HFFc6 (cell line): ENCODE measurements around the gene NUB1. TPM values are rescaled to one million over a fixed set of nuclear protein-coding genes. Genes with fewer than 3 reads are reported as not detected.

ENCODE experiments used
- DNase-seq: peaks from one replicate; pipeline ENCODE4 v3.0.0-alpha.2; 2018
- H3K27ac Mint-ChIP-seq: 2 replicates; pipeline ENCODE4 v1.8.0; 2020; ENCODE audit warnings: mild to moderate bottlenecking, mixed read lengths
- H3K27me3 Mint-ChIP-seq: 2 replicates; pipeline ENCODE4 v1.8.0; 2021; ENCODE audit warnings: mild to moderate bottlenecking, moderate library complexity, mixed read lengths; ENCODE audit not compliant: insufficient read depth
- H3K36me3 Mint-ChIP-seq: 2 replicates; pipeline ENCODE4 v1.8.0; 2021; ENCODE audit warnings: low read depth, mixed read lengths
- H3K4me1 Mint-ChIP-seq: 2 replicates; pipeline ENCODE4 v1.8.0; 2020; ENCODE audit warnings: low read depth, mixed read lengths
- H3K4me3 Mint-ChIP-seq: 2 replicates; pipeline ENCODE4 v1.8.0; 2020; ENCODE audit warnings: mild to moderate bottlenecking, moderate library complexity, mixed read lengths
- H3K9me3 Mint-ChIP-seq: 2 replicates; pipeline ENCODE4 v1.8.0; 2020; ENCODE audit warnings: mild to moderate bottlenecking, mixed read lengths
- total RNA-seq, 6 experiments: library from RNA; stranded (reverse); fragmentation: NEBNext Ultra II Directional; extraction: Animal tissue kit (Norgen Biotek cat#: 25700); gene quantifications; 2 replicates in 1 of 6; 3 replicates in 5 of 6; pipeline ENCODE4 v1.2.3, GENCODE V29; 2021
- TF ChIP-seq, protein P1 (sequence below): fragments of 200-600 bp; sonication (generic); IDR thresholded peaks from 2 replicates; pipeline ENCODE4 v1.5.0; 2021; ENCODE audit warnings: antibody characterized with exemption, mild to moderate bottlenecking

NUB1 gene
- total RNA-seq, 6 experiments from 2014 or later: 30.6 to 37.8 (median 34.8) TPM

DNA sequence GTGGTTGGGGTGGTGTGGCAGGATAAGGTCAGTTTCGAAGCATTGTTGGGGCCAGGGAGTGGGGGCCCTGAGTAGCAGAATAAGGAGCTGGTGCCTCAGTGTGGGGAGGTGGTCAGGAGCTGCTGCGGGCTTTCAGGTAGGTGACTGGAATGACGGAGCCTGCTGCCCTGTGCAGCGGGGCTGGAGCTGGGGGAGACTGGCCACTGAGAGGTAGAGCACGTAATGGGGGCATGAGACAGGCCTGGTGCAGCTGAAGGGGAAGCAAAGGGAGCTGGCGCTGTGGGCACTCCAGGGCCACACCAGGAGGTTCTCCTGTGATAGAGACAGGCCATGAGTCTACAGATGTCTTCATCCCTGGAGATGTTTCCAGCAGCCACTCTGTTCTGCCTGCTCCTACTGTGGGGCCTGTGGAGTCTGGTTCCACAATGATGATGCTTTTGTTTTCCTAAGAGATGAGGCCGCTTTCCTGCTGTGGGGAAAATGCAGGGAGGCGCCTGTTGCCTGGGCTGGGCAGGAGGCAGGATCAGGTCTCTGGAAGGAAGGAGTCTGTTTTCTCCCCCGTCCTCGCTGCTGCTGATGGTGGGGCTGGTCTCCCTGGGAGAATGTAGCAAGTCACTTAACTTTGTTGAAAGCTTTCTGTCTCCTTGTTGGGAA lies 31.1 kb downstream of the NUB1 start:
- TF ChIP-seq, protein P1, sequence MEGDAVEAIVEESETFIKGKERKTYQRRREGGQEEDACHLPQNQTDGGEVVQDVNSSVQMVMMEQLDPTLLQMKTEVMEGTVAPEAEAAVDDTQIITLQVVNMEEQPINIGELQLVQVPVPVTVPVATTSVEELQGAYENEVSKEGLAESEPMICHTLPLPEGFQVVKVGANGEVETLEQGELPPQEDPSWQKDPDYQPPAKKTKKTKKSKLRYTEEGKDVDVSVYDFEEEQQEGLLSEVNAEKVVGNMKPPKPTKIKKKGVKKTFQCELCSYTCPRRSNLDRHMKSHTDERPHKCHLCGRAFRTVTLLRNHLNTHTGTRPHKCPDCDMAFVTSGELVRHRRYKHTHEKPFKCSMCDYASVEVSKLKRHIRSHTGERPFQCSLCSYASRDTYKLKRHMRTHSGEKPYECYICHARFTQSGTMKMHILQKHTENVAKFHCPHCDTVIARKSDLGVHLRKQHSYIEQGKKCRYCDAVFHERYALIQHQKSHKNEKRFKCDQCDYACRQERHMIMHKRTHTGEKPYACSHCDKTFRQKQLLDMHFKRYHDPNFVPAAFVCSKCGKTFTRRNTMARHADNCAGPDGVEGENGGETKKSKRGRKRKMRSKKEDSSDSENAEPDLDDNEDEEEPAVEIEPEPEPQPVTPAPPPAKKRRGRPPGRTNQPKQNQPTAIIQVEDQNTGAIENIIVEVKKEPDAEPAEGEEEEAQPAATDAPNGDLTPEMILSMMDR: no peak
- H3K4me3 Mint-ChIP-seq: no peak overlapping the region
- peaks cover 7% of the 10 kb centered on the region for H3K4me1 Mint-ChIP-seq
- no peaks in the 10 kb centered on the region; the same call in 1 of the 2 replicates for H3K36me3 Mint-ChIP-seq
- H3K27ac Mint-ChIP-seq: no peak overlapping the region
- H3K9me3 Mint-ChIP-seq: no peaks in the 10 kb centered on the region
- peaks cover 2% of the 10 kb centered on the region; the same call in 1 of the 2 replicates for H3K27me3 Mint-ChIP-seq
- no peak for DNase-seq

DNA sequence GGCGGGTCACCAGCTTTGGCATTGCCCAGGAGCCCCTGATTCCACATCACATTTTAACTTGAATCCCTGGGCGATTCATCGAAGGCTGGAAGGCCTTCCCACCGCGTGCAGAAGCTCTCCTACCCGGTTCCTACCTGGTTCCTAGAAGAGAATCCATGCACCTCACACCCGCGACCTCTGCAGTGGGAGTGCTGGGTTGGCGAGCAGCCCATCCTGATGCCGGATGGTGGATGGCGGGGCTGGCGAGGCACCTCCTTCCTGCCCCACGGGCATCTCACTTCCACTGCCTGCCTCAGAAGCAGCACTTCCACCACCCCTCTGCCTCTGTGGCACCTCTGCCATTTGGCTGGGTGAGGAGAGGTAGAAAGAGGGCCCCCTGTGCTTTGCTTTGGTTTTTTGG lies 32.0 kb downstream of the NUB1 start:
- no peaks in the 10 kb centered on the region for H3K9me3 Mint-ChIP-seq
- peaks cover 2% of the 10 kb centered on the region; the same call in 1 of the 2 replicates for H3K27me3 Mint-ChIP-seq
- H3K4me3 Mint-ChIP-seq: no peak overlapping the region
- no peak overlapping the region for H3K27ac Mint-ChIP-seq
- H3K4me1 Mint-ChIP-seq: no peaks in the 10 kb centered on the region
- no peak for DNase-seq
- TF ChIP-seq, protein P1: no peak
- H3K36me3 Mint-ChIP-seq: no peaks in the 10 kb centered on the region; the same call in 1 of the 2 replicates

DNA sequence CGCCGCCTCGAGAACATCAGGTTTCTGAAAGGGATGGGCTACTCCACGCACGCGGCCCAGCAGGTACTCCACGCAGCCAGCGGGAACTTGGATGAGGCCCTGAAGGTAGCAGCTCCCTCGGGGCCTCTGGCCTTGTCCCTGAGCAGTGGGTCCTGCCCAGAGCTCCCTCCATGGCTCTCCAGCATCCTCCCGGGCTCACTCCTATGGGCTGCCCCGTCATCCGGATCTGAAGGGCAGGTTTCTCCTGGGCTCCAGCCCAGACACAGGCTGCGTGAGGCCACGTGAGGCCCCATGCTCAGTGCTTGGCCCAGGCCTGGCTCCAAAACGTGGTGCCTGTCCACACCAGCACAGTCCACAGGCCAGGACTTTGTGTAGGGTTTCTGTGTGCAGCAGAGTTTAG lies 32.5 kb downstream of the NUB1 start:
- no peaks in the 10 kb centered on the region; the same call in 1 of the 2 replicates for H3K36me3 Mint-ChIP-seq

DNA sequence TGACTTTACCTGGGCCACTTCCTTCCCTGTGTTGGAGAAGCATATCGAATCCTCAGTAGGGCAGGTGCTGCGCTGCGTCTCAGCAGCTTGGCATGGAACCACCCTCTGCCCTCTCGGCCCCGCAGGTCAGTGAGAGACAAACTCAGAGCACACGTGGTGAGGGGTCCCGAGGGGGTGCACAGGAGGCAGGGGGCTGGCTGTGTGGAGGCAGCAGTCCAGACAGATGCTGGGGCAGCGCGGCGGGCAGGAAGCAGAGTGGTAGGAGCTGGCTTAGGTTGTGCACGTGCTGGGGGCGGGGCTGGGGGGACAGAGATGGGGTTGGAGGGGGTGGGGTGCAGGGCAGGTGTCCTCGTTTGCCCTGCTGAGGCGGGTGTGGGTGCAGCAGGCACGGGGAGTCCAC lies 33.1 kb downstream of the NUB1 start:
- Mint-ChIP-seq H3K27ac (no peak overlapping the region), H3K36me3 (no peaks in the 10 kb centered on the region), H3K4me1 (no peaks in the 10 kb centered on the region), H3K9me3 (no peaks in the 10 kb centered on the region), H3K4me3 (no peak overlapping the region), H3K27me3 (peaks cover 2% of the 10 kb centered on the region)
- DNase-seq: no peak
- TF ChIP-seq, protein P1: no peak

More for the DNA sequence above, 32.5 kb downstream of the NUB1 start:
- no peak overlapping the region for H3K4me3 Mint-ChIP-seq
- TF ChIP-seq, protein P1: no peak
- H3K27ac Mint-ChIP-seq: no peak overlapping the region
- H3K27me3 Mint-ChIP-seq: peaks cover 2% of the 10 kb centered on the region; the same call in 1 of the 2 replicates
- H3K9me3 Mint-ChIP-seq: no peaks in the 10 kb centered on the region
- no peak for DNase-seq
- no peaks in the 10 kb centered on the region for H3K4me1 Mint-ChIP-seq

DNA sequence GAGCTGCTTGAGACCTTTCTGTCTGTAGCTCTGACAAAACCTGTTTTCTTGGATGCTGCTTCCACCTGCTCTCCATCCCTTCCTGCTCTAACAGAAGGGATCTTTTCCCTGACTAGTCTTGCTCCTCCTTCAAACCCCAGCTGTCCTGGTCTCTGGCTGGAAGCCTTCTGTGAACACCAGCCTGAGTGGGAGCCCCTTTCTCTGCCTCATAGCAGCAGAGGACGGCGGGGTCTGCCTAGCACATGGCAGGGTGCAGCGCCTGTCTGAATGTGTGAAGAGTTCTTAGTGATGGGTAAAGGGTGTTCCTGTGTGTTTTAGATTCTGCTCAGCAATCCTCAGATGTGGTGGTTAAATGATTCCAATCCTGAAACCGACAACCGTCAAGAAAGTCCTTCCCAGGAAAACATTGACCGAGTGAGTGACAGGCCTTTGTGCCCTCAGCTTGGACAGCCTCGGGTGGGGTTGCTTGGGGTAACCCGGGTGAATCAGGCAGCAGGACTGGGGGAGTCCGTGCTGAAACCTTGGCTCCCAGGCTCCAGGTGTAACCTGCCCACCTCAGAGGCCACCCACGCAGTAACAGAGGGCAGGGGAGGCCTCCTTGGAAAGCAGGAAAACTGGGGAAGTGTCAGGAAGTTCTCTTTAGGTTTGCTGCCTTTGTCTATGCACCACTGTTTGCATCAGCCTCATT lies 34.1 kb downstream of the NUB1 start:
- no peaks in the 10 kb centered on the region for H3K36me3 Mint-ChIP-seq
- no peak overlapping the region for H3K27ac Mint-ChIP-seq
- no peaks in the 10 kb centered on the region for H3K4me1 Mint-ChIP-seq
- no peaks in the 10 kb centered on the region for H3K9me3 Mint-ChIP-seq
- TF ChIP-seq, protein P1: no peak
- DNase-seq: no peak
- H3K27me3 Mint-ChIP-seq: peaks cover 2% of the 10 kb centered on the region
- no peak overlapping the region for H3K4me3 Mint-ChIP-seq
